Epithelial cell of esophagus (primary cell): Measurements from ENCODE around the gene CCNJL.

Experiments
- DNase-seq: peaks from one replicate; pipeline ENCODE4 v3.0.0; 2010; ENCODE audit warnings: low read depth
- H3K4me3 ChIP-seq: 2 replicates; pipeline ENCODE4 v1.5.1; 2011; ENCODE audit warnings: mild to moderate bottlenecking, low read length, control low read depth
- CTCF ChIP-seq: IDR thresholded peaks from 2 replicates; pipeline ENCODE4 v1.5.1; 2011; ENCODE audit warnings: low read depth, mild to moderate bottlenecking, low read length, control low read depth, inconsistent platforms; ENCODE audit not compliant: insufficient read depth; ENCODE audit errors: missing control alignments

Gene CCNJL

GRCh38 chr5:160293386-160293785, 19.0 kb downstream of the CCNJL start:
- TF ChIP-seq CTCF, result no peak
- no peak overlapping the region for H3K4me3 ChIP-seq

GRCh38 chr5:160291467-160291866, 20.9 kb downstream of the CCNJL start:
- H3K4me3 ChIP-seq, result no peak overlapping the region
- TF ChIP-seq CTCF, result no peak
- DNase-seq, result peak; percentile 85

More at GRCh38 chr5:160293386-160293785, 19.0 kb downstream of the CCNJL start:
- peak; percentile 81 for DNase-seq

- DNase-seq, result peak; percentile 48
- H3K4me3 ChIP-seq, result no peak overlapping the region
- TF ChIP-seq CTCF, result no peak
These were observed 21.6 kb downstream of the CCNJL start for GRCh38 chr5:160290751-160291150.

- H3K4me3 ChIP-seq, result no peak overlapping the region
- no peak for TF ChIP-seq CTCF
- DNase-seq, result peak; percentile 84
These were observed 22.6 kb downstream of the CCNJL start for GRCh38 chr5:160289721-160290120.

GRCh38 chr5:160289356-160289651, 23.1 kb downstream of the CCNJL start:
- H3K4me3 ChIP-seq, result no peak overlapping the region
- TF ChIP-seq CTCF, result no peak
- no peak for DNase-seq

GRCh38 chr5:160287378-160288051, 24.8 kb downstream of the CCNJL start:
- H3K4me3 ChIP-seq, result no peak overlapping the region
- peak; percentile 58 for DNase-seq
- no peak for TF ChIP-seq CTCF

- no peak overlapping the region for H3K4me3 ChIP-seq
- no peak for TF ChIP-seq CTCF
- no peak for DNase-seq
These were observed 25.4 kb downstream of the CCNJL start for GRCh38 chr5:160286947-160287346.
